Esophagus muscularis mucosa (tissue), 4 donors: ENCODE data around the gene CHRNA1.

Source experiments
- EP300 ChIP-seq: sonication (generic); formaldehyde crosslinking; IDR thresholded peaks from one replicate; pipeline ENCODE4 v1.6.1; 2017; ENCODE audit warnings: antibody characterized with exemption
- POLR2A ChIP-seq: fragments of 450-650 bp; IDR thresholded peaks from one replicate; pipeline ENCODE4 v1.6.1; 2017; ENCODE audit warnings: antibody characterized with exemption, moderate library complexity, mild to moderate bottlenecking, low read depth
- POLR2AphosphoS5 ChIP-seq, 2 donors: sonication (generic); formaldehyde crosslinking; IDR thresholded peaks; one replicate each; pipeline ENCODE4 v1.6.1; 2017; ENCODE audit warnings: antibody characterized with exemption in 2 of 2
- TF ChIP-seq, protein P1 (sequence below), 3 experiments: fragments of 200-600 bp in 2 of 3; fragments of 450-650 bp in 1 of 3; sonication (generic) in 2 of 3; IDR thresholded peaks; one replicate each; pipeline ENCODE4 v1.5.1; 2017 to 2019; ENCODE audit warnings: antibody characterized with exemption in 3 of 3, mild to moderate bottlenecking in 2 of 3, moderate library complexity in 1 of 3

DNA sequence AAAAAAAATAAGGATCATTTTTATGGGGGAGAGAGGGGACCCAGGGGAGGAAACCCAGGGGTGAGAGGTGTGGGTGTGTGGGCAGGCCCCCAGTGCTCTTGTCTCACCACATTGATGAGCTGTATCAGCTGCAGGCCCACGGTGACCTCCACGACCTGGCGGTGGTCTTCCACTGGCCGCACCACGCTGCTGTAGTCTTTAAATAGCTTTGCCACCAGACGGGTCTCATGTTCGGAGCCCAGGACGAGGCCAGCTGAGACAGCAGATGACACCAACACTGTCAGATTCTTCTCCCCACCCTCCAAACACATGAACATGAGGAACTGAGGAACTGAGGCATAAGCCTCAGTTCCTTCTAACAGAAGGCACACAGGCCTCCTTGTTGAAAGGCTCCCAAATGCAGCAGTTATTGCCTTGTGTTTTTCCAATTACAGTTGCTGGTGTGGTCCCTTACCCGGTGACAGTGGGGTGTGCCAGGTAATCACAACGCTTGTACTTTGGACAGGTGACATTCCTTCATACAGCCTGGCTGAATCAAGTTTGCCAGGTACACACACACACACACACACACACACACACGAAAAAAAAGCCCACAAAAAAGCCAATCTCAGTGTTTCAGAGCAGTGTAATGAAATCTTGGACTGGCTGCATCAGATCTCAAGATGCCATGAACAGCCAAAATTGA, 4.7 kb downstream of the CHRNA1 start:
- TF ChIP-seq POLR2AphosphoS5 (IDR thresholded peaks at IDR 0.05) (no peak), POLR2A (no peak), EP300 (no peak)
- TF ChIP-seq, protein P1, sequence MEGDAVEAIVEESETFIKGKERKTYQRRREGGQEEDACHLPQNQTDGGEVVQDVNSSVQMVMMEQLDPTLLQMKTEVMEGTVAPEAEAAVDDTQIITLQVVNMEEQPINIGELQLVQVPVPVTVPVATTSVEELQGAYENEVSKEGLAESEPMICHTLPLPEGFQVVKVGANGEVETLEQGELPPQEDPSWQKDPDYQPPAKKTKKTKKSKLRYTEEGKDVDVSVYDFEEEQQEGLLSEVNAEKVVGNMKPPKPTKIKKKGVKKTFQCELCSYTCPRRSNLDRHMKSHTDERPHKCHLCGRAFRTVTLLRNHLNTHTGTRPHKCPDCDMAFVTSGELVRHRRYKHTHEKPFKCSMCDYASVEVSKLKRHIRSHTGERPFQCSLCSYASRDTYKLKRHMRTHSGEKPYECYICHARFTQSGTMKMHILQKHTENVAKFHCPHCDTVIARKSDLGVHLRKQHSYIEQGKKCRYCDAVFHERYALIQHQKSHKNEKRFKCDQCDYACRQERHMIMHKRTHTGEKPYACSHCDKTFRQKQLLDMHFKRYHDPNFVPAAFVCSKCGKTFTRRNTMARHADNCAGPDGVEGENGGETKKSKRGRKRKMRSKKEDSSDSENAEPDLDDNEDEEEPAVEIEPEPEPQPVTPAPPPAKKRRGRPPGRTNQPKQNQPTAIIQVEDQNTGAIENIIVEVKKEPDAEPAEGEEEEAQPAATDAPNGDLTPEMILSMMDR (IDR thresholded peaks at IDR 0.05): no peak
